ENCODE measurements around the gene LIMCH1.

Gene LIMCH1

DNA sequence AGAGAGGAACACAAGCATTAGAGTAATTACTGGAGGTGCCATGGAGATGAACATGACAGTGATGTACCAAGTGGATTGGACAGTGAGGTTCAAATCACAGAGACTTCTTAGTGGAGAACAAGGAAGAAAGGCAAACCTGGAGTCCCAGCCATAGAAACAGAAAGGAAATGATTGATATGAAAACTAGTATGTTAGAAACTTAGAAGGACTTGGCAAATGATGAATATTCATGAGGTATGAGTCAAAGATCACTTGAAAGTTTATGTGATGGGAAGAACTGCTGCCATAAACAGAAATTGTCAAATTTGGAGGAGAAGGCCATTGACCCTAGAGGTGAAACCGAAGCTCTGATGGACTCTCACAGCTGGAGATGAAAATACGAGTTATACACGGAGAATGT is 122.4 kb downstream of the LIMCH1 start:
- DNase-seq (ENCODE audit: low read depth), result no peak
- TF ChIP-seq, protein P1, sequence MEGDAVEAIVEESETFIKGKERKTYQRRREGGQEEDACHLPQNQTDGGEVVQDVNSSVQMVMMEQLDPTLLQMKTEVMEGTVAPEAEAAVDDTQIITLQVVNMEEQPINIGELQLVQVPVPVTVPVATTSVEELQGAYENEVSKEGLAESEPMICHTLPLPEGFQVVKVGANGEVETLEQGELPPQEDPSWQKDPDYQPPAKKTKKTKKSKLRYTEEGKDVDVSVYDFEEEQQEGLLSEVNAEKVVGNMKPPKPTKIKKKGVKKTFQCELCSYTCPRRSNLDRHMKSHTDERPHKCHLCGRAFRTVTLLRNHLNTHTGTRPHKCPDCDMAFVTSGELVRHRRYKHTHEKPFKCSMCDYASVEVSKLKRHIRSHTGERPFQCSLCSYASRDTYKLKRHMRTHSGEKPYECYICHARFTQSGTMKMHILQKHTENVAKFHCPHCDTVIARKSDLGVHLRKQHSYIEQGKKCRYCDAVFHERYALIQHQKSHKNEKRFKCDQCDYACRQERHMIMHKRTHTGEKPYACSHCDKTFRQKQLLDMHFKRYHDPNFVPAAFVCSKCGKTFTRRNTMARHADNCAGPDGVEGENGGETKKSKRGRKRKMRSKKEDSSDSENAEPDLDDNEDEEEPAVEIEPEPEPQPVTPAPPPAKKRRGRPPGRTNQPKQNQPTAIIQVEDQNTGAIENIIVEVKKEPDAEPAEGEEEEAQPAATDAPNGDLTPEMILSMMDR (conservative IDR thresholded peaks at IDR 0.05; ENCODE audit: low read depth, low read length), result no peak
- no peak overlapping the region for H3K4me3 ChIP-seq (ENCODE audit: low read depth, low read length)

DNA sequence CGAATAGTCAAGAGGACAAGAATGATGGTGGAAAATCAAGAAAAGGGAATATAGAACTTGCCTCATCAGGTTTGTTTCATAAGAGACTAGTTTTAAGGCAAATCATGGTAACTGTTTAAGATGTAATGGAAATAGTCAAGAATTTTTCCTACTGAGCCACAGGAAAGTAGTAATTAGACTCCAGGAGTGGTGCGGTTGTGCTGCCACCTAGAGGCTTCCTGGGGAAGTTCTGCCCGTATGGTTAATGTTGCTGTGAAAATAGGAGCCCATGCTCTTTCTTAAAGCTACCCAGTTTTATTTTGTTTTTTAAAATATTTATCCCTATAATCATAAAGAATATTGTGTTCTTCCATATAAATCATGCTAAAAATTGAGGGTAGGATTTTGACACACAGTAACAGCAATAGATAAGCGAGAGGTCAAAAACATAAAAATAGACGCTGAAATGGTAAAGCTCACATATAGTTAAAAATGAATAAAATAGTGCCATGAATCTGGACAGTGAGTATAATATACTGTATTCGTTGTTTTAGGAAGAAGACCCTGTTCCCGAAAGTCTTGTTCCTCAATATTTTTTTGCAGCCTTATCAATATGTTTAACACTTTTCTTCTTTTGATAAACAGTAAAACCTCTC is 123.6 kb downstream of the LIMCH1 start:
- no peak overlapping the region for H3K4me3 ChIP-seq (ENCODE audit: low read depth, low read length)
- TF ChIP-seq, protein P1 (conservative IDR thresholded peaks at IDR 0.05; ENCODE audit: low read depth, low read length), result peak; percentile 98
- DNase-seq (ENCODE audit: low read depth), result peak; percentile 77

DNA sequence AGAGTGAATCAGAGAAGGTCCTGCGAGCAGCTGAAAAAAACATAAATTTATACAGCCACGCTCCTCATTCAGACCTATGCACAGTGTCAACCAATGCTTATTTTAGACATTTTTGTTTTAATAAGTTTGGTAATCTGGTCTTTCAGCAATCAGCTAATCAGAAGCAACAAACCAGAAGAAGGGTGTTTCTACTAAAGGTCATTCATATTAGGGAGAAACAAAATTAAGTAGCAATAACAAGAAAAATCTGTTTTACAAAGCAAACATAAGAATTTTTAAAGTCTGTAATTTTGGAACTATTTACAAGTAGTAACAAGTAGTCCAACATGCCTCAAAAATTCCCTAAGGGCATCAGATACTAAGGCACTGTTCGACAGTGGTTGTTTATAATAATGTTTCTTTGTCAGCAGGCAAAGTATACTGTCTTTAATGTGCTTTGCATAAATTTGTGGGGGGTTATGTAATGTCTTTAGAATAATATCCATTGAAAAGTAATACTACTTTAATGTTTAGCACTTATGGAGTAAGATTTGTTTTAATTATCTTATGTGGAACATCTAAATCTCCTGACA is 127.8 kb downstream of the LIMCH1 start:
- TF ChIP-seq, protein P1 (conservative IDR thresholded peaks at IDR 0.05; ENCODE audit: low read depth, low read length), result no peak
- no peak for DNase-seq (ENCODE audit: low read depth)
- H3K4me3 ChIP-seq (ENCODE audit: low read depth, low read length), result no peak overlapping the region

DNA sequence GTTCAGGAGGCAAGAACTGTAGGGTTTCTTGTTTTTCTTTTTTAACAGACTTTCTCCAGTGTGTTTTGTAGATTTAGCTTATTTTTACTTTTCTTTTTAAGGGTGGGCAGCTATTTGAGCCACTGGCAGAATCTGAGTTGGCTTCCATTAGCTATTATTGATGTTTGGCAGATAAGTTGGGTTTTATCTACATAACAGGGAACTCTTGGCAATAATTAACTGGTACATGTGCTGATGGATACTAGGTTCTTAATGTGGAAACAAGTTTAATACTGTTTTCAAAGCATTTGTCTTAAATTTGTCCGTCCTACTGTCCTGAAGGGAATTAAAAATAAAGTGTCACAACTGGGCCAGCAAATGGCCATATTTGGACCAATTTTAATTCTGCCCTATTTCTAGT is 130.1 kb downstream of the LIMCH1 start:
- H3K4me3 ChIP-seq (ENCODE audit: low read depth, low read length), result no peak overlapping the region
- no peak for DNase-seq (ENCODE audit: low read depth)
- TF ChIP-seq, protein P1 (conservative IDR thresholded peaks at IDR 0.05; ENCODE audit: low read depth, low read length), result no peak

DNA sequence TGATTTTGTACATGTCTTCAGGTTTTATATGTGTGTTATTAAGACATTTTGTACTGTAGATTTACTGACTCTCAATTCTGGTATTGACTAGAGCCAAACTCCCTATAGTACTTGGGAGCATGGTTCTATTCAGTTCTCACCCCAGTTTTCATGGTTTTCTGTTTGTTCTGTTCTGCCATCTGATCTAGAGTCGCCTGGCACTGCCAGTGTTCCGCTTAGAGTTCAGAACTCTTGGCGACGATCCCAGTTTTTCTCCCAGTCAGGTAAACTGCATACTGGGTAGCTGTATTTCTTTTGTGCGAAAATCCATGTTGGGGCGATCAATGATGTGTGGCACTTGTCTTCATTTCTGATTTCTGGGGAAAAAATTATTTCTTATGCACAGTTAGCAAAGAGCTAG is 132.6 kb downstream of the LIMCH1 start:
- no peak for DNase-seq (ENCODE audit: low read depth)
- no peak overlapping the region for H3K4me3 ChIP-seq (ENCODE audit: low read depth, low read length)
- TF ChIP-seq, protein P1 (conservative IDR thresholded peaks at IDR 0.05; ENCODE audit: low read depth, low read length), result no peak

DNA sequence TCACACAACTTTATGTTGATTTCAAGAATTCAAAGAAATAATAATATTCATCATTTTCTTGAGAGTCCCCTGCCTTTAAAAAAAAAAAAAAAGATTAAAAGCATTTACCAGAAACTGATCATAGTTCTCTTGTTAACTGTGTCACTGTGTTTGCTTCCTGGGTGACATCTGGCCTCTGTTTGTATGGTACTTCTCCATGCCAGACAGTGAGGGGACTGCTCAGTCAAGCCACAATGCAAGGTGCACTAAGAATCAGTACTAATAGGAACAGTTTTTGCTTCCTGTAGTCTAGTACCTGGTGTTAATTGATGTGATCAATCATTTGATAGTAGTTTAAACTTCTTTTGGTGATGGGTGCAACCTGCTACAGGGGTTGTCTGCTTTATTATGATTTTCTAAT is 133.0 kb downstream of the LIMCH1 start:
- DNase-seq (ENCODE audit: low read depth), result no peak
- TF ChIP-seq, protein P1 (conservative IDR thresholded peaks at IDR 0.05; ENCODE audit: low read depth, low read length), result no peak

More for the DNA sequence above, 133.0 kb downstream of the LIMCH1 start:
- no peak overlapping the region for H3K4me3 ChIP-seq (ENCODE audit: low read depth, low read length)
